ENCODE measurements around the gene CASP6.
A peak's percentile ranks its signal among the peaks of the same experiment; 100 is the strongest.

The CASP6 gene

GRCh38 chr4:109713500-109713899 is 10.3 kb upstream of the CASP6 start:
- Mint-ChIP-seq H3K27ac (no peak overlapping the region), H3K36me3 (ENCODE audit: low read depth) (peaks cover 41% of the 10 kb centered on the region), H3K9me3 (no peaks in the 10 kb centered on the region), H3K27me3 (ENCODE audit: low read depth) (no peaks in the 10 kb centered on the region), H3K4me1 (no peaks in the 10 kb centered on the region), H3K4me3 (no peak overlapping the region)
- TF ChIP-seq, protein P1, sequence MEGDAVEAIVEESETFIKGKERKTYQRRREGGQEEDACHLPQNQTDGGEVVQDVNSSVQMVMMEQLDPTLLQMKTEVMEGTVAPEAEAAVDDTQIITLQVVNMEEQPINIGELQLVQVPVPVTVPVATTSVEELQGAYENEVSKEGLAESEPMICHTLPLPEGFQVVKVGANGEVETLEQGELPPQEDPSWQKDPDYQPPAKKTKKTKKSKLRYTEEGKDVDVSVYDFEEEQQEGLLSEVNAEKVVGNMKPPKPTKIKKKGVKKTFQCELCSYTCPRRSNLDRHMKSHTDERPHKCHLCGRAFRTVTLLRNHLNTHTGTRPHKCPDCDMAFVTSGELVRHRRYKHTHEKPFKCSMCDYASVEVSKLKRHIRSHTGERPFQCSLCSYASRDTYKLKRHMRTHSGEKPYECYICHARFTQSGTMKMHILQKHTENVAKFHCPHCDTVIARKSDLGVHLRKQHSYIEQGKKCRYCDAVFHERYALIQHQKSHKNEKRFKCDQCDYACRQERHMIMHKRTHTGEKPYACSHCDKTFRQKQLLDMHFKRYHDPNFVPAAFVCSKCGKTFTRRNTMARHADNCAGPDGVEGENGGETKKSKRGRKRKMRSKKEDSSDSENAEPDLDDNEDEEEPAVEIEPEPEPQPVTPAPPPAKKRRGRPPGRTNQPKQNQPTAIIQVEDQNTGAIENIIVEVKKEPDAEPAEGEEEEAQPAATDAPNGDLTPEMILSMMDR (IDR thresholded peaks at IDR 0.05; ENCODE audit: unreplicated experiment in 3 of 3), result no peak

- Mint-ChIP-seq H3K27ac (no peak overlapping the region), H3K27me3 (ENCODE audit: low read depth) (no peaks in the 10 kb centered on the region), H3K4me3 (no peak overlapping the region), H3K9me3 (no peaks in the 10 kb centered on the region), H3K36me3 (ENCODE audit: low read depth) (peaks cover 13% of the 10 kb centered on the region), H3K4me1 (peaks cover 5% of the 10 kb centered on the region)
- TF ChIP-seq, protein P1 (IDR thresholded peaks at IDR 0.05; ENCODE audit: unreplicated experiment in 3 of 3), result no peak
Observed at GRCh38 chr4:109708990-109709389, 5.7 kb upstream of the CASP6 start.

- H3K27ac Mint-ChIP-seq, result no peak overlapping the region
- H3K4me3 Mint-ChIP-seq, result no peak overlapping the region
- H3K9me3 Mint-ChIP-seq, result no peaks in the 10 kb centered on the region
- H3K27me3 Mint-ChIP-seq (ENCODE audit: low read depth), result no peaks in the 10 kb centered on the region
- peaks cover 9% of the 10 kb centered on the region for H3K4me1 Mint-ChIP-seq
- peaks cover 11% of the 10 kb centered on the region for H3K36me3 Mint-ChIP-seq (ENCODE audit: low read depth)
- TF ChIP-seq, protein P1 (IDR thresholded peaks at IDR 0.05; ENCODE audit: unreplicated experiment in 3 of 3), result no peak
Observed at GRCh38 chr4:109708435-109708834, 5.2 kb upstream of the CASP6 start.

DNA sequence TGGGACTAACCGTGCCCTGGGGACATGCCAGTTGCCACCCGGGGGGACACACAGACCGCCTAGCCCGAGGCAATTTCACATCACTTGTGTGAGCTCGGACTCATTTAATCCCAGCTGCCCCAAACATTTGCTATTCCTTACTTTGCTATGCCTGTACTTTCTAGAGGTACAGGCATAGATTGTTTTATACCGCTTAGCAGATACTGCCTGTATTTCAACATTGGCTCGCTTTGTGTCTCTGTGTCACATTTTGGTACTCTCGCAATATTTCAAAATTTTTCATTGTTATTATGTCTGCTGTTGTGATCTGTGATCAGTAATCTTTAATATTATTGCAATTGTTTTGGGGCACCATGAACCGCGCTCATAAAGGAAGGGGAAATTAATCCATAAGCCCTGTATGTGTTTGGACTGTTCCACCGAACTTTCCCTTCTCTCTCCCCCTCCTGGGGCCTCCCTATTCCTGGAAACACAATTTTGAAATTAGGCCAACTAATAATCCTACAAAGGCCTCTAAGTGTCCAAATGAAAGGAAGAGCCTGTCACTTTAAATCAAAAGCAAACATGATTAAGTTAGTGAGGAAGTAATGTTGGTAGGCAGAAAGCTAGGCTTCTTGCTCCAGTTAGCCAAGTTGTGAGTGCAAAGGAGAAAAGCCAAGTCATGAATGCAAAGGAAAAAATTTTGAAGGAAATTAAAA is 568 bp upstream of the CASP6 start:
- TF ChIP-seq, protein P1 (IDR thresholded peaks at IDR 0.05; ENCODE audit: unreplicated experiment in 3 of 3), result no peak
- Mint-ChIP-seq H3K4me3 (peak overlapping the region; percentile 88 to 93 (median 89)), H3K9me3 (no peaks in the 10 kb centered on the region), H3K27me3 (ENCODE audit: low read depth) (no peaks in the 10 kb centered on the region), H3K36me3 (ENCODE audit: low read depth) (peaks cover 20% of the 10 kb centered on the region), H3K27ac (peak overlapping the region; percentile 96 to 98 (median 98)), H3K4me1 (peaks cover 30% of the 10 kb centered on the region)

- Mint-ChIP-seq H3K9me3 (no peaks in the 10 kb centered on the region), H3K36me3 (ENCODE audit: low read depth) (peaks cover 40% of the 10 kb centered on the region), H3K27ac (peak overlapping the region; percentile 96 to 98 (median 98)), H3K4me1 (peaks cover 30% of the 10 kb centered on the region), H3K27me3 (ENCODE audit: low read depth) (no peaks in the 10 kb centered on the region), H3K4me3 (peak overlapping the region; percentile 88 to 93 (median 89))
- TF ChIP-seq, protein P1 (IDR thresholded peaks at IDR 0.05; ENCODE audit: unreplicated experiment in 3 of 3), result no peak
Observed at GRCh38 chr4:109701566-109702410, 1.5 kb downstream of the CASP6 start.
